ENCODE data around the gene SERINC5. TPM values are rescaled to one million over a fixed set of nuclear protein-coding genes. Genes with fewer than 3 reads are reported as not detected.

The SERINC5 gene
- total and polyA plus RNA-seq, 12 donors = 14.4 to 258 (median 88.0) TPM

DNA sequence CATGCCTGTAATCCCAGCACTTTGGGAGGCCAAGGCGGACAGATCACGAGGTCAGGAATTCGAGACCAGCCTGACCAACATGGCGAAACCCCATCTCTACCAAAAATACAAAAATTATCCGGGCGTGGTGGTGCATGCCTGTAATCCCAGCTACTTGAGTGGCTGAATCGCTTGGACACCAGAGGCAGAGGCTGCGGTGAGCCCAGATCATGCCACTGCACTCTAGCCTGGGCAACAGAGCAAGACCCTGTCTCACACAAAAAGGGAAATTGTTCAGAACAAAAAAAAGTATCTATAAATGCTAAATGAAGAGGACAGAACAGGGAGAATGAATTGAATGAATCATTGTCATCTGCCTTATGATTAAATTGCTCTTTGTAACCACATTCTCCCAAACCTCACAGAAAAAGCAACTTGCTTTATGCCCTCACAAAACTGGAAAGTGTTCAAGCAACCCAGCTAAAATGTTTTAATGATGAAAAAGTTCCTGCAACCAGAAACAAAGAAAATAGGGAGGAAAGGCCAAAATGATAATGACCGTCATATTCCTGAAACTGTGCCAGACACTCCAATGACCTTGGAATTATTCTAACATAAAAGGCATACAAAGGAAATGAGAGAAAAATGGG lies 83.7 kb downstream of the SERINC5 start:
- Histone ChIP-seq H3K4me3 (no peak overlapping the region), H3K9me3 (replicated peaks in 1 of 3) (no peaks in the 10 kb centered on the region), H3K36me3 (replicated peaks in 1 of 2) (peaks cover 0 to 20% of the 10 kb centered on the region in 2 donors), H3K4me1 (replicated peaks in 1 of 2) (peaks cover 33 to 37% of the 10 kb centered on the region in 2 donors), H3K27me3 (no peaks in the 10 kb centered on the region), H3K27ac (peak overlapping the region; percentile 7 to 79 (median 60))
- DNase-seq = peak in 2 of 7 donors; percentile 37 to 49
- TF ChIP-seq POLR2A (IDR thresholded peaks at IDR 0.05) = no peak
- TF ChIP-seq, protein P1, sequence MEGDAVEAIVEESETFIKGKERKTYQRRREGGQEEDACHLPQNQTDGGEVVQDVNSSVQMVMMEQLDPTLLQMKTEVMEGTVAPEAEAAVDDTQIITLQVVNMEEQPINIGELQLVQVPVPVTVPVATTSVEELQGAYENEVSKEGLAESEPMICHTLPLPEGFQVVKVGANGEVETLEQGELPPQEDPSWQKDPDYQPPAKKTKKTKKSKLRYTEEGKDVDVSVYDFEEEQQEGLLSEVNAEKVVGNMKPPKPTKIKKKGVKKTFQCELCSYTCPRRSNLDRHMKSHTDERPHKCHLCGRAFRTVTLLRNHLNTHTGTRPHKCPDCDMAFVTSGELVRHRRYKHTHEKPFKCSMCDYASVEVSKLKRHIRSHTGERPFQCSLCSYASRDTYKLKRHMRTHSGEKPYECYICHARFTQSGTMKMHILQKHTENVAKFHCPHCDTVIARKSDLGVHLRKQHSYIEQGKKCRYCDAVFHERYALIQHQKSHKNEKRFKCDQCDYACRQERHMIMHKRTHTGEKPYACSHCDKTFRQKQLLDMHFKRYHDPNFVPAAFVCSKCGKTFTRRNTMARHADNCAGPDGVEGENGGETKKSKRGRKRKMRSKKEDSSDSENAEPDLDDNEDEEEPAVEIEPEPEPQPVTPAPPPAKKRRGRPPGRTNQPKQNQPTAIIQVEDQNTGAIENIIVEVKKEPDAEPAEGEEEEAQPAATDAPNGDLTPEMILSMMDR (IDR thresholded peaks at IDR 0.05) = no peak
- WGBS, 4 donors = 60 to 75% (median 69%) methylated on average over 9 of the region's 9 CpGs
- intact Hi-C loops (cut with DNase I) = loop anchor here in 1 of 2 donors (10.0 kb wide), 1 partner anchor 83 kb away; the partner anchor contains the start of gene SERINC5

DNA sequence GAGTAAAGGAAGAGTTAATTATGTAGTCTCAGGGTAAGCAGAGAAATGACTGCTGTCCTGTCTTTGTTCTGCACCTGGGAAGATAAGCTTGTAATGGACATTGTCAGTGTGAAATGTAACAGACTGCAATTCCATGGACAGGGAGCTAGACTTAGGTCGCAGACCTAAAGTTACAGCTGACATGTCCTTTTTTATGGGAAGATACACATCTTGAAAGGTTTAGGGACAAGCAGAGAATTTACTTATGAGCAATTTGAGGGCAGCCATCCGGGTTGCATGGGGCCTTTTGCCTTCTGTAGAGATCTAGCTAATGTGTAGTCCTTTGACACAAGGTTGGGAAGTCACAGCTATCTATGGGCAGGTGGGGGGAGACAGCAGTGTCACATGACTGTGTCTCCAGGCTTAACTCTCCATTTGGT lies 85.7 kb downstream of the SERINC5 start:
- intact Hi-C loops (cut with DNase I) = loop anchor here in 1 of 2 donors (10.0 kb wide), 1 partner anchor 85 kb away; the partner anchor contains the start of gene SERINC5
- Histone ChIP-seq H3K4me3 (no peak overlapping the region), H3K4me1 (replicated peaks in 1 of 2) (peaks cover 40 to 41% of the 10 kb centered on the region in 2 donors), H3K36me3 (replicated peaks in 1 of 2) (peaks cover 0 to 20% of the 10 kb centered on the region in 2 donors), H3K27ac (no peak overlapping the region), H3K9me3 (replicated peaks in 1 of 3) (no peaks in the 10 kb centered on the region), H3K27me3 (no peaks in the 10 kb centered on the region)
- DNase-seq = no peak
- TF ChIP-seq POLR2A (IDR thresholded peaks at IDR 0.05) = no peak
- TF ChIP-seq, protein P1 (IDR thresholded peaks at IDR 0.05) = no peak
- 80 to 85% (median 82%) methylated on average over 2 of the region's 2 CpGs for WGBS, 4 donors

DNA sequence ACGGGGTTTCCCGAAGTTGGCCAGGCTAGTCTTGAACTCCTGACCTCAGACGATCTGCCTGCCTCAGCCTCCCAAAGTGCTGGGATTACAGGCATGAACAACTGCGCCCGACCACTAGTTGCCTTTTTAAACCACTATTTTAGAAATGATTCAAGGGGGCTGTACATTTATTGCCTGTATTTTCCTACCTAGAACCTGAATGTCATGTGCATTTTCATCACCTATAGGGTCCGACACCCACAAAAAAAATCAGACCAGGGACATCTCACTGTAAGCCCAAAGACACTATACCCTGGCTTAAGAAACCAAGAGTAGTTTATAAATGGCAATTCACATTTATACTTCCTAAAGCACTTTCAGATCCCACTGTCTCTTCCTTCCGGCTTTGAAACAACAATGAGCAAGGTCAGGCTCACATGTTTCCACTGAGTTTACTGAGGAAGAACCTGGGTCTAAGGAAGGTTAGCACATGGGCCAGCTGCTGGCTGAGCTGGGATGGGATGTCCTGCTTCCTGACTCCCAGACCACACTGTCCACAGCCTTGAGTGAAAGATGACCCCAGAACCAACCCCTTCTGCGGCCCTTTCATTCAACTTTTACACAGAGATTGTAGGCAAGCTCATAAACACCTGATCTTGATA lies 87.3 kb downstream of the SERINC5 start:
- Histone ChIP-seq H3K36me3 (replicated peaks in 1 of 2) (peaks cover 0 to 15% of the 10 kb centered on the region in 2 donors), H3K9me3 (replicated peaks in 1 of 3) (no peaks in the 10 kb centered on the region), H3K27ac (peak overlapping the region in 1 of 5 donors; percentile 0), H3K27me3 (no peaks in the 10 kb centered on the region), H3K4me3 (no peak overlapping the region), H3K4me1 (replicated peaks in 1 of 2) (peaks cover 49 to 53% of the 10 kb centered on the region in 2 donors)
- TF ChIP-seq, protein P1 (IDR thresholded peaks at IDR 0.05) = no peak
- TF ChIP-seq POLR2A (IDR thresholded peaks at IDR 0.05) = no peak
- DNase-seq = no peak
- 77 to 84% (median 82%) methylated on average over 8 of the region's 8 CpGs for WGBS, 4 donors
- intact Hi-C loops (cut with DNase I) = no loop called here

DNA sequence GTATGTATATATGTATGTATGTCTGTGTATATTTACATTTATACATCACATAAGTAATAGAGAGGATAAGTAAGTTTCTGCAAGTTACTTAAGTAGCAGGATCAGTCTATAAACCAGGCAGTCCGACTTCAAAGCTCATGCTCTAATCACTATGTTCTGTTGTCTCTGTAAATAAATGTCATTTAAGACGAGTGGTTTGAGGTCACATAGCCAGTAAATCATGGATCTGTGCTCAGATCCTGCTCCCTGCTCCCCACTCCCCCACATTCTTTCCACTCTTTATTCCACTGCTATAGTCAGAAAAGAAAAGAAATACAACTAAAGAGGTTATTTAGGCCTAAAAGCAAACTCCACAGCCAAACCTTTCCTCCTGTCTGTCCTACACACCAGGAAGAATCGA lies 90.4 kb downstream of the SERINC5 start:
- Histone ChIP-seq H3K36me3 (replicated peaks in 1 of 2) (peaks cover 0 to 15% of the 10 kb centered on the region in 2 donors), H3K9me3 (replicated peaks in 1 of 3) (no peaks in the 10 kb centered on the region), H3K27ac (peak overlapping the region in 3 of 5 donors; percentile 30 to 38 (median 31)), H3K27me3 (no peaks in the 10 kb centered on the region), H3K4me3 (no peak overlapping the region), H3K4me1 (replicated peaks in 1 of 2) (peaks cover 28 to 34% of the 10 kb centered on the region in 2 donors)
- no peak for DNase-seq
- no peak for TF ChIP-seq POLR2A (IDR thresholded peaks at IDR 0.05)
- TF ChIP-seq, protein P1 (IDR thresholded peaks at IDR 0.05) = no peak
- intact Hi-C loops (cut with DNase I) = no loop called here
- 35 to 39% (median 36%) methylated on average over 3 of the region's 3 CpGs for WGBS, 4 donors

Data from adrenal gland (tissue), 12 donors.